Astrocyte of the spinal cord (primary cell): ENCODE measurements around the gene NPHP3.

Source experiments
- DNase-seq: peaks from one replicate; pipeline ENCODE4 v3.0.0; 2011; ENCODE audit warnings: low read depth, low spot score
- H3K4me3 ChIP-seq: 2 replicates; pipeline ENCODE4 v1.5.1; 2011; ENCODE audit warnings: low read depth, mild to moderate bottlenecking, low read length, moderate library complexity
- in situ Hi-C: cut with HindIII; loops from 2 replicates; pipeline ENCODE4 v1.10.0; 2017; ENCODE audit warnings: low sequenced_read_pairs
- TF ChIP-seq, protein P1 (sequence below): IDR thresholded peaks from 2 replicates; pipeline ENCODE4 v1.5.1; 2012; ENCODE audit warnings: low read depth, mild to moderate bottlenecking, low read length, inconsistent platforms

Gene NPHP3

DNA sequence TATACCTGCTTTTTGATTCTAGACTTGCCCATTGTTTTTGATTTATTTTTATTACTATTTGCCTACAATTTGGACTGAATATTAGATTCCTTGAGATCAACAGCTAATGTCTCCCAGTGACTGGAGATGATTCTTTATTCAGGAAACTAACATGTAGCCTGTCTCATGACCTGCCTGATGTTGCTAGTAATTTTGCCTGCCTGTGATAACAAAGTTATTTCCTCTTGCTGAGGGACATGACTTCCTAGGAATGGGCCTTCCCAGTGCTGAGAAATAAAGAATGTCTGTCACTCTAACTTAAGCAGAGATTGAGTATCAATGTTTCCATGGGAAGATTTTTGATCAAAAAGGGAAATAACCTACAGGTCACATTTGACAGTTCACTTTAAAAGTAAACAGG, 13.4 kb upstream of the NPHP3 start:
- no peak overlapping the region for H3K4me3 ChIP-seq
- TF ChIP-seq, protein P1, sequence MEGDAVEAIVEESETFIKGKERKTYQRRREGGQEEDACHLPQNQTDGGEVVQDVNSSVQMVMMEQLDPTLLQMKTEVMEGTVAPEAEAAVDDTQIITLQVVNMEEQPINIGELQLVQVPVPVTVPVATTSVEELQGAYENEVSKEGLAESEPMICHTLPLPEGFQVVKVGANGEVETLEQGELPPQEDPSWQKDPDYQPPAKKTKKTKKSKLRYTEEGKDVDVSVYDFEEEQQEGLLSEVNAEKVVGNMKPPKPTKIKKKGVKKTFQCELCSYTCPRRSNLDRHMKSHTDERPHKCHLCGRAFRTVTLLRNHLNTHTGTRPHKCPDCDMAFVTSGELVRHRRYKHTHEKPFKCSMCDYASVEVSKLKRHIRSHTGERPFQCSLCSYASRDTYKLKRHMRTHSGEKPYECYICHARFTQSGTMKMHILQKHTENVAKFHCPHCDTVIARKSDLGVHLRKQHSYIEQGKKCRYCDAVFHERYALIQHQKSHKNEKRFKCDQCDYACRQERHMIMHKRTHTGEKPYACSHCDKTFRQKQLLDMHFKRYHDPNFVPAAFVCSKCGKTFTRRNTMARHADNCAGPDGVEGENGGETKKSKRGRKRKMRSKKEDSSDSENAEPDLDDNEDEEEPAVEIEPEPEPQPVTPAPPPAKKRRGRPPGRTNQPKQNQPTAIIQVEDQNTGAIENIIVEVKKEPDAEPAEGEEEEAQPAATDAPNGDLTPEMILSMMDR = no peak
- no peak for DNase-seq
- in situ Hi-C loops = no loop called here

DNA sequence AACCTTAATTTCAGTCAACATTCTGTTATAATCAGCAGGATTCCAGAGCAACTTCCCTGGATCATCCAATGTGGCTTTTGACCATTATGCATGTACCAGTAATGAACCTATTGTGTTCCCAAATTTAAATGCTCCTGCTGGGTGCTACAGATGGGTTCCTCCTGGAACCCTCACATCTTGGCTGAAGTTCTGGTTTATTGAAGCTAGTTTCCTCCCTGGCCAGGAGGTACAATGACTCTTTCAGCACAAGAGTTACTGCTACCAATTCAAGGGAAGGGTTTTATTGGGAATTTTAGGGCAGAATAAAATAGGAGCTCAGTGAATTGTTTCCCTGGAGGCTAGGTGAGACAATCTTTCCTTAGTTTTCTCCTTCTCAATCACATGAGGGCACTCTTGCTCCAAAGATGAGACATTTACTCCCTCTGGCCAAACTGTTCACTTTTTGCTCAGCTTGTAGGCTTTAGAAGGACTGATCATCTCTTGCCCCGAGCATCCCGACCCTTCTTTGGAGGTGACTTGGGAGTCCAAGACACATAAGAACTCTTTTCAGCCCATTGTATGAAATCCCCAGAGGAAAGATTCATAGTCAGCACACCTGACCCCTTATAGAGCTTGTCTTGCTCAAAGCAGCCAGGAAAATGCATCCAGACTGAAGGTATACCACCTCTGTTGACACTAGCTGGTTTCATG, 8.8 kb upstream of the NPHP3 start:
- TF ChIP-seq, protein P1 = peak; percentile 52
- H3K4me3 ChIP-seq = no peak overlapping the region
- peak; percentile 63 for DNase-seq
- in situ Hi-C loops = no loop called here

DNA sequence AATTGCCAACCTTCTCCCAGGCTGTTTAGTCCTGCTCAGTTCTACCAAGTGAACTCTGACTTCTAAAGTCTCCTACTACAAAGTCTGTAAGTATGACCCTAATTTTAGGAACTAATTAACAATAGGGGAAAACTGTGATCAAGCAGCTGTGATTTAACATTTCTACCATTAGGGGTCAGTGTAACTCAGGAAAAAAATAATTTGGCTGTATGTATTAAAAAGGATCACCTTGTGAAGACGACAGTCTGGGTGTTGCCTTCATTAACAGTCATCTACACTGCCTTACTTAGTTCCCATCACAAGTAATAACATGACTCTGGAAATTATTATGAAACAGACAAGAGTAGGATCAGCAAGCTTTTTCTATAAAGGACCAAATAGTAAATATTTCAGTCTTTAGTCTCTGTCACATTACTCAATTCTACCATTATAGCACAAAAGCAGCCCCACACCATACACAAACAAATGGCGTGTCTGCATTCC, 4.2 kb upstream of the NPHP3 start:
- in situ Hi-C loops = no loop called here
- TF ChIP-seq, protein P1 = peak; percentile 73
- no peak overlapping the region for H3K4me3 ChIP-seq
- DNase-seq = peak; percentile 37

DNA sequence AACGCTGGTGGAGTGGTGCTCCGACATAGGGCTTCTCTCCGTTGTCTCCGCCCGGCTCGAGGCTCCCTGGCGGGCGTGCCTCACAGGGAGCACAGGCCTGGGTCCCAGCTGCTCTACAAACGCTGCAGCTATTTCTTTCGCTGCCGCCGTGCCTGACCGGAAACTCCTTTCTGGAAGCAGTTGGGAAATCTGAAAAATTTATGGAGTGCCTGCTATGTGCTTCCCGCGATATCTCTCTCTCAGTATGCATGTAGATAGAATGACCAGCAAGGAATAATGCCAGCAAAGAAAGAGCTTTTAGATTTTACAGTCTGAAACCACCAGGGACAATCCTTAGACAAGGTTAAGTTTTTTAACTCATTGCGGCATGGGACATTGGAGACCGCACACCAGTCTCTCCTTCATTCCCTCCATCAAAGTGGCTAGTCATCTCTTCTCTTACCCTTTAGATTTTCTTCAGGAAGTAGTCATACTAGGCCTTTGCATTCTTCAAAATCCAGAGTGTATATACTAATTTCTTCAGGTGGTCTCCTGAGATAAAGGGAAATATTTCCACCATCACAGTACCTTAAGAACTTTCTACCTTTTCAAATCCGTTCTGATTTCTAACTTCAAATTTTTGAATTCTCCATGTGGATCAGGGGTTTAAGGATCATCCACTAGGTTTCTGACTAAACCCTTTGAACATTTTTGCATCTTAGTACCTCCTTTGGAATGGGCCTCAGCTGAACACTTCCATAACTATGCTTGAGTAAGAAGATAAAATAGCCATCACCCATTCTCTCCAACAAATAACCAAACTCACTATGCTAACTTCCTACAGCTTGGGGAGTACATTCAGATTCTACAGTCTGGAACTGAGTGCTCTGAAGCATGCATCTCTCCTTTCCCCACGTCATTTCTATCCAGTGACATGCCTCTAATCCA, 1.1 kb upstream of the NPHP3 start:
- in situ Hi-C loops = no loop called here

DNA sequence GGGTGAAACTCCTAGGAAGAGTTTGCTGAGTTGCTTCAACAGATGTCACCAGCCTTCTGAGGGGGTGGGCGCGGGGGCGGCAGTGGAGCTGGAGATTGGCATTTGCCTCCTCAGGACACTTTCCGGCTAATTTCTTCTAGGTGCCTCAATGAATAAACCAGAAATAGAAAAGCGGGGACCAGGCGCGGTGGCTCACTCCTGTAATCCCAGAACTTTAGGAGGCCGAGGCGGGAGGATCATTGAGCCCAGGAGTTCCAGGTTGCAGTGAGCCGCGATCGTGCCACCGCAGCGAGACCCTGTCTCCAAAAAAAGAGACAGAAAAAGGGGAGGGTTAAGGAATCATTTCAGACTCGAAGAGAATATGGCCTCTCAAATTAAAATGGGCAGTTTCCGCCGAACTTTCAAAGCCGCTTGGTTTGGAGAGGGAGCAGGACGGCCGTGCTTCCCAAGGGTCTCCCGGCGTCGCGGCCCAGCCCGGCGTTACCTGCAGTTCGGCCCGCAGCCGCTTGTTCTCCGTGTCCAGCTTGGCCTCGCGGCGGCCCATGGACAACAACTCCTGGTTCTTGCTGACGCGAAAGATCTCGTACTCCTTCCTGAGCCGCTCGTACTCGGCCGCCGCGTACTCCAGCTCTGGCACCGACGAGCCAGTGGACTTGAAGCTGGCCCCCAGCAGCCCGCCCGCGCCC, 587 bp downstream of the NPHP3 start:
- TF ChIP-seq, protein P1 = no peak
- in situ Hi-C loops = no loop called here
- peak overlapping the region; percentile 71 for H3K4me3 ChIP-seq
- peak; percentile 76 for DNase-seq

More for the DNA sequence above, 1.1 kb upstream of the NPHP3 start:
- H3K4me3 ChIP-seq = peak overlapping the region; percentile 69
- peak; percentile 7 for DNase-seq
- TF ChIP-seq, protein P1 = no peak

DNA sequence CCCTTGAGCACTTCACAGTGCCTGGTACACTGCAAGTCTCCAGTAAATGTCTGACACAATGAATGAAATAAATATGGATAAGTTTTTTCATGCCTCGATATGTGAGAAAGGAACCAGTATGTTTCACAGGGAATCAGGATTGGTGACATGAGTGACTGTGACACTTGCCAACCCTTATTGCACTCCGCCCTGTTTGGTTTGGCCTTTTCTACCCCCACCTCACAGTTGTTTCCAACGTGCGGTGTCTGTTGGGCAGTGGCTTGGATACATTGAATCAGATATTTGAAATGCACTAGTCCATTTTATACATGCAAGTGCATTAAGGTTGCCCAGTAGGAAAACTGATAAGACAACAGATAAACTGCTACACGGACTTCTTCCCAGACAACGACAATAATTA, 2.0 kb downstream of the NPHP3 start:
- no peak overlapping the region for H3K4me3 ChIP-seq
- TF ChIP-seq, protein P1 = no peak
- in situ Hi-C loops = no loop called here
- no peak for DNase-seq
